ENCODE data around the gene DNASE2B.

- TF ChIP-seq CTCF (IDR thresholded peaks at IDR 0.05): no peak
- TF ChIP-seq POLR2A (IDR thresholded peaks at IDR 0.05): no peak
- no peak for TF ChIP-seq POLR2AphosphoS5 (IDR thresholded peaks at IDR 0.05; ENCODE audit: insufficient read depth in 1 of 2, low read depth in 1 of 2)
Measured at GRCh38 chr1:84386716-84387479, 11.4 kb upstream of the DNASE2B start.

All from vagina (tissue), 2 donors.